ENCODE measurements around the gene FDX2.

DNA sequence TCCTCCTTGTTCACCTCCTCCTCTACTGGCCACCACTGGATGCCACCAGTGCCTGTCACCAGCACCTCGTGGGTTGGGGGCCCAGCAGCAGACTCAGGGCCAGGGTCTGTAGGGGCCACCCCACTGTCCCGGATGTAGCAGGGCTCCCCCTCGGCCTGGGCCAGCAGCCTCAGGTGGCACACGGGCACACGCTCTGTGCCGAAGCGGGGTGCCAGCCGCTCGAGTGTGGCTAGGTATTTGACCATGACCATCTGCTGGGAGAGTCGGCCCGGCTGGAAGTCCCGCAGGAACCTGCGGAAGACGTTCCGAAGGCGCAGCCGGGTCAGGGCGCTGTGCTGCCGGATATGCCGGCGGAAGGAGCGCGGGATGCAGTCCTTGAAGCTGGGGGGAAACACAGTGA is 49.7 kb upstream of the FDX2 start:
- TF ChIP-seq, protein P1, sequence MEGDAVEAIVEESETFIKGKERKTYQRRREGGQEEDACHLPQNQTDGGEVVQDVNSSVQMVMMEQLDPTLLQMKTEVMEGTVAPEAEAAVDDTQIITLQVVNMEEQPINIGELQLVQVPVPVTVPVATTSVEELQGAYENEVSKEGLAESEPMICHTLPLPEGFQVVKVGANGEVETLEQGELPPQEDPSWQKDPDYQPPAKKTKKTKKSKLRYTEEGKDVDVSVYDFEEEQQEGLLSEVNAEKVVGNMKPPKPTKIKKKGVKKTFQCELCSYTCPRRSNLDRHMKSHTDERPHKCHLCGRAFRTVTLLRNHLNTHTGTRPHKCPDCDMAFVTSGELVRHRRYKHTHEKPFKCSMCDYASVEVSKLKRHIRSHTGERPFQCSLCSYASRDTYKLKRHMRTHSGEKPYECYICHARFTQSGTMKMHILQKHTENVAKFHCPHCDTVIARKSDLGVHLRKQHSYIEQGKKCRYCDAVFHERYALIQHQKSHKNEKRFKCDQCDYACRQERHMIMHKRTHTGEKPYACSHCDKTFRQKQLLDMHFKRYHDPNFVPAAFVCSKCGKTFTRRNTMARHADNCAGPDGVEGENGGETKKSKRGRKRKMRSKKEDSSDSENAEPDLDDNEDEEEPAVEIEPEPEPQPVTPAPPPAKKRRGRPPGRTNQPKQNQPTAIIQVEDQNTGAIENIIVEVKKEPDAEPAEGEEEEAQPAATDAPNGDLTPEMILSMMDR (conservative IDR thresholded peaks at IDR 0.05 in 1 of 2, IDR thresholded peaks at IDR 0.05 in 1 of 2; ENCODE audit: low read depth in 1 of 2, low read length in 2 of 2) = no peak
- TF ChIP-seq EZH2 (IDR thresholded peaks at IDR 0.05; ENCODE audit: low read length, missing control alignments) = no peak
